ENCODE measurements around the gene BMP5. TPM values are rescaled to one million over a fixed set of nuclear protein-coding genes. Genes with fewer than 3 reads are reported as not detected.

The BMP5 gene
- total RNA-seq, 4 donors from 2014 or later: 1.8 to 3.9 (median 1.9) TPM

- no peaks in the 10 kb centered on the region for H3K4me1 ChIP-seq
- no peak for DNase-seq
- peak overlapping the region in 1 of 4 donors; percentile 5 for H3K4me3 ChIP-seq
- in situ Hi-C loops (cut with MboI; ENCODE audit: low sequenced_read_pairs in 4 of 4): no loop called here
- peak overlapping the region; percentile 1 to 30 (median 10) for H3K27ac ChIP-seq
- ATAC-seq: no peak
- TF ChIP-seq, protein P1, sequence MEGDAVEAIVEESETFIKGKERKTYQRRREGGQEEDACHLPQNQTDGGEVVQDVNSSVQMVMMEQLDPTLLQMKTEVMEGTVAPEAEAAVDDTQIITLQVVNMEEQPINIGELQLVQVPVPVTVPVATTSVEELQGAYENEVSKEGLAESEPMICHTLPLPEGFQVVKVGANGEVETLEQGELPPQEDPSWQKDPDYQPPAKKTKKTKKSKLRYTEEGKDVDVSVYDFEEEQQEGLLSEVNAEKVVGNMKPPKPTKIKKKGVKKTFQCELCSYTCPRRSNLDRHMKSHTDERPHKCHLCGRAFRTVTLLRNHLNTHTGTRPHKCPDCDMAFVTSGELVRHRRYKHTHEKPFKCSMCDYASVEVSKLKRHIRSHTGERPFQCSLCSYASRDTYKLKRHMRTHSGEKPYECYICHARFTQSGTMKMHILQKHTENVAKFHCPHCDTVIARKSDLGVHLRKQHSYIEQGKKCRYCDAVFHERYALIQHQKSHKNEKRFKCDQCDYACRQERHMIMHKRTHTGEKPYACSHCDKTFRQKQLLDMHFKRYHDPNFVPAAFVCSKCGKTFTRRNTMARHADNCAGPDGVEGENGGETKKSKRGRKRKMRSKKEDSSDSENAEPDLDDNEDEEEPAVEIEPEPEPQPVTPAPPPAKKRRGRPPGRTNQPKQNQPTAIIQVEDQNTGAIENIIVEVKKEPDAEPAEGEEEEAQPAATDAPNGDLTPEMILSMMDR (IDR thresholded peaks at IDR 0.05 in 4 of 5, conservative IDR thresholded peaks at IDR 0.05 in 1 of 5): no peak
- TF ChIP-seq POLR2A (IDR thresholded peaks at IDR 0.05): no peak
- H3K36me3 ChIP-seq: no peaks in the 10 kb centered on the region
- H3K9me3 ChIP-seq: no peaks in the 10 kb centered on the region
- H3K27me3 ChIP-seq: no peaks in the 10 kb centered on the region
- intact Hi-C loops (cut with DNase I; ENCODE audit: low total_unique reads): no loop called here
These were observed 38.4 kb downstream of the BMP5 start for GRCh38 chr6:55836945-55837344.

DNA sequence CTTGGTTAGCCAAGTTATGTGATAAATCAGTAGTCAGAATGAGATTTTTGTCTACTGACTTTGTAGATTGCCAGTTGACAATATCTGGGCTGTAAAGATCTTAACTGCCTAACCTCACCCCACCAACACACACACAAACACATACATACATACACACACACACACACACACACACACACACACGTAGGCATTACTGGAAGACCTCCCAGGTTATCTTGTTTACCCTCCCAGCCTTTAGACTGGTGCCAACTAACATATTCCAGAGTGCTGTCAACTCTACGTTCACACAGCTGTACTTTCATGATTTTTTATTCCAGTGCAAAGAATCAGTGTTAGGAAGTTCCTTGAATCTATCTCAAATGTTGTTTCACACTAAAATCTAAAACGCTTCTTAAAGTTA is 38.9 kb downstream of the BMP5 start:
- in situ Hi-C loops (cut with MboI; ENCODE audit: low sequenced_read_pairs in 4 of 4): no loop called here
- Histone ChIP-seq H3K27me3 (no peaks in the 10 kb centered on the region), H3K9me3 (no peaks in the 10 kb centered on the region), H3K4me1 (no peaks in the 10 kb centered on the region), H3K36me3 (no peaks in the 10 kb centered on the region), H3K4me3 (peak overlapping the region in 1 of 4 donors; percentile 5), H3K27ac (peak overlapping the region; percentile 1 to 30 (median 10))
- intact Hi-C loops (cut with DNase I; ENCODE audit: low total_unique reads): no loop called here
- TF ChIP-seq POLR2A (IDR thresholded peaks at IDR 0.05): no peak
- TF ChIP-seq, protein P1 (IDR thresholded peaks at IDR 0.05 in 4 of 5, conservative IDR thresholded peaks at IDR 0.05 in 1 of 5): no peak
- no peak for ATAC-seq
- no peak for DNase-seq

DNA sequence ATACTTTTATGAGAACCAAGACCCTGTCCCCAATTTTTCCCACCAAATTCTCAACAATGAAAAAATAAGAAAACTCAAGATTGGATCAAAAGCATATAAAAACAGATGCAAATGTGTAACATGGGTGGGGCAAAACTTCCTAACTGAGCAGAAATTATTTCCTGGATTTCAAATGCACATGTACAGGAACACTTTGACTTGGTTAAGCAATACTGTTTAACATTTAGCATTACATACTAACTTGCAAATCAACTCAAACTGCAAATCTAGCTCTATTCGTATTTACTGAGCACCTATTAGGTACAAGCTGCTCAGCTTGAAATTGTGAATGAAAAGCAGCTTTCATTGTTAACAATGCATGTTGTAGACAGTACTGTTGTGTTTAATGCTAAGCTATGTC is 40.2 kb downstream of the BMP5 start:
- no peaks in the 10 kb centered on the region for H3K27me3 ChIP-seq
- H3K9me3 ChIP-seq: no peaks in the 10 kb centered on the region
- in situ Hi-C loops (cut with MboI; ENCODE audit: low sequenced_read_pairs in 4 of 4) (no loop called here), intact Hi-C loops (cut with DNase I; ENCODE audit: low total_unique reads) (no loop called here)
- H3K27ac ChIP-seq: peak overlapping the region in 1 of 4 donors; percentile 18
- ATAC-seq: no peak
- no peak for TF ChIP-seq POLR2A (IDR thresholded peaks at IDR 0.05)
- TF ChIP-seq, protein P1 (IDR thresholded peaks at IDR 0.05 in 4 of 5, conservative IDR thresholded peaks at IDR 0.05 in 1 of 5): no peak
- no peak for DNase-seq
- no peak overlapping the region for H3K4me3 ChIP-seq
- H3K4me1 ChIP-seq: no peaks in the 10 kb centered on the region
- no peaks in the 10 kb centered on the region for H3K36me3 ChIP-seq

DNA sequence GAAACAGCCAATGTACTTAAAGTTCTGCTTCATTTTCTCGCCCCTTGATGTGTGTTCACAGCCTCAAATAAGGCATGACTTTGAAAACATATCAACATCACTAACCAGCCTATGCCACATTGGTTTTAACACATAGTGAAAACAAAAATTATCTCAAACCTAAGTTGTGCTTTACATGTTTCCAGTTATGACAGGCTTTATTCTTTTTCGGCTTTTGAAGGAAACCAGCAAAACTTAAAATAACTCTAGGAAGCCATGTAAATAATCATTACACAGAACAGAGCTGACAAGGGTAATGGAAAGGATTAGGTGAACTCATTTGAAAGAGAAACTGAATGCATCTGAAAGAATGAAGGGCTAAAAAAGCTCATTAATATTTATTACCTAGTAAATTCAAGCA is 42.1 kb downstream of the BMP5 start:
- Histone ChIP-seq H3K27ac (peak overlapping the region in 1 of 4 donors; percentile 23), H3K4me3 (no peak overlapping the region), H3K36me3 (no peaks in the 10 kb centered on the region), H3K27me3 (no peaks in the 10 kb centered on the region), H3K9me3 (no peaks in the 10 kb centered on the region), H3K4me1 (no peaks in the 10 kb centered on the region)
- intact Hi-C loops (cut with DNase I; ENCODE audit: low total_unique reads): no loop called here
- ATAC-seq (no peak), DNase-seq (no peak)
- in situ Hi-C loops (cut with MboI; ENCODE audit: low sequenced_read_pairs in 4 of 4): no loop called here
- TF ChIP-seq, protein P1 (IDR thresholded peaks at IDR 0.05 in 4 of 5, conservative IDR thresholded peaks at IDR 0.05 in 1 of 5): no peak
- no peak for TF ChIP-seq POLR2A (IDR thresholded peaks at IDR 0.05)
